ENCODE results near the gene SPCS3.

Gene SPCS3

DNA sequence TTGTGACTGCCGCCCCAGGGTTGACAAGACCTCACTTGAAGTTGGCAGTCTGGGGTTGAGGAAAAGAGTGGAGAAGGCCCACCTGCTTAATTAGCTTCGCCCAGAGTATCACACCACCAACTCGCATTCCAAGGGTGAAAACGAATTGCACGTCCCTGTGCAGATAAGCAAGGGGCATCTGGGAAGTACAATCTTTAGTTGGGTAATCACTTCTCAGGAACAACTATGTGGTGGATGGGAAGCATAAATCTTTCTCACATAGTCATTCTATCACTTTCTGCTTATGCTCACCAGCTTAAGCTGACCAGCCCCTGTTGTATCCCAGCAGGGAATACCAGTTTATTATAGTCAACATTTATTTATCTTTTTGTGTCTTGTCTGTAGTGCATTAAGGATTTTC, 14.3 kb downstream of the SPCS3 start:
- Histone ChIP-seq H3K4me1 (ENCODE audit: insufficient read depth, low read length, poor library complexity, severe bottlenecking) (peaks cover 4% of the 10 kb centered on the region), H3F3A (ENCODE audit: low read depth) (no peaks in the 10 kb centered on the region), H3K79me2 (ENCODE audit: insufficient read depth, low read length) (peaks cover 31% of the 10 kb centered on the region), H3K4me3 (ENCODE audit: low read length, poor library complexity, severe bottlenecking) (no peak overlapping the region), H3K4me2 (ENCODE audit: low read depth, low read length, poor library complexity, severe bottlenecking) (no peak overlapping the region), H3K27me3 (ENCODE audit: insufficient read depth, low read length, poor library complexity, severe bottlenecking) (no peaks in the 10 kb centered on the region), H2AFZ (ENCODE audit: low read length) (no peak overlapping the region), H3K9me2 (replicated peaks; ENCODE audit: low read depth, low read length) (no peaks in the 10 kb centered on the region), H3K36me3 (ENCODE audit: insufficient read depth, low read length) (peaks cover 28% of the 10 kb centered on the region; the same call in 1 of the 2 replicates), H4K20me1 (ENCODE audit: insufficient read depth, low read length, poor library complexity, severe bottlenecking) (peaks cover 11% of the 10 kb centered on the region), H3K9ac (ENCODE audit: low read depth, low read length, poor library complexity, severe bottlenecking) (no peak overlapping the region), H3K9me3 (ENCODE audit: insufficient read depth, low read depth, low read length) (no peaks in the 10 kb centered on the region)
- TF ChIP-seq EZH2phosphoT487 (IDR thresholded peaks at IDR 0.05; ENCODE audit: borderline replicate concordance), result no peak
- TF ChIP-seq, protein P1, sequence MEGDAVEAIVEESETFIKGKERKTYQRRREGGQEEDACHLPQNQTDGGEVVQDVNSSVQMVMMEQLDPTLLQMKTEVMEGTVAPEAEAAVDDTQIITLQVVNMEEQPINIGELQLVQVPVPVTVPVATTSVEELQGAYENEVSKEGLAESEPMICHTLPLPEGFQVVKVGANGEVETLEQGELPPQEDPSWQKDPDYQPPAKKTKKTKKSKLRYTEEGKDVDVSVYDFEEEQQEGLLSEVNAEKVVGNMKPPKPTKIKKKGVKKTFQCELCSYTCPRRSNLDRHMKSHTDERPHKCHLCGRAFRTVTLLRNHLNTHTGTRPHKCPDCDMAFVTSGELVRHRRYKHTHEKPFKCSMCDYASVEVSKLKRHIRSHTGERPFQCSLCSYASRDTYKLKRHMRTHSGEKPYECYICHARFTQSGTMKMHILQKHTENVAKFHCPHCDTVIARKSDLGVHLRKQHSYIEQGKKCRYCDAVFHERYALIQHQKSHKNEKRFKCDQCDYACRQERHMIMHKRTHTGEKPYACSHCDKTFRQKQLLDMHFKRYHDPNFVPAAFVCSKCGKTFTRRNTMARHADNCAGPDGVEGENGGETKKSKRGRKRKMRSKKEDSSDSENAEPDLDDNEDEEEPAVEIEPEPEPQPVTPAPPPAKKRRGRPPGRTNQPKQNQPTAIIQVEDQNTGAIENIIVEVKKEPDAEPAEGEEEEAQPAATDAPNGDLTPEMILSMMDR (conservative IDR thresholded peaks at IDR 0.05; ENCODE audit: low read length), result no peak

DNA sequence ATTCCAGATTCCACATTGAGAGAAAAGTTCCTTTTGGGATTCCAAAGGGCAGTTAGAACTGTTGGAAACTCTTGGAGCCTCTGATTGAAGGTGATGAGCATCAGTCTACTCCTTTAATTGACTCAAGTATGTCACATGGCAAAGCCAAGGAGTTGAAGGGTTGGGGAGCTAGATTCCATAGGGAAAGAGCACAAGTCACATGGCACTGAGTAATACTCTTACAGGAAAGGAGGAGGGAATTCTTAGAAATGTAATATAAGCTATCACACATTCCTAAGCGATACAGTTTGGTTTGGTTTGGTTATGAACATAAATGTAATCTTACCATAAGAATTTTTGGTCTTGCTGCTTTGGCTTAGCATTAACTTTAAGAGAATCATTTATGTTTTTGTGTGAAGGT, 15.7 kb downstream of the SPCS3 start:
- Histone ChIP-seq H3K27me3 (ENCODE audit: insufficient read depth, low read length, poor library complexity, severe bottlenecking) (no peaks in the 10 kb centered on the region), H3F3A (ENCODE audit: low read depth) (no peaks in the 10 kb centered on the region), H3K36me3 (ENCODE audit: insufficient read depth, low read length) (peaks cover 15% of the 10 kb centered on the region; the same call in 1 of the 2 replicates), H3K4me2 (ENCODE audit: low read depth, low read length, poor library complexity, severe bottlenecking) (no peak overlapping the region), H3K9ac (ENCODE audit: low read depth, low read length, poor library complexity, severe bottlenecking) (no peak overlapping the region), H4K20me1 (ENCODE audit: insufficient read depth, low read length, poor library complexity, severe bottlenecking) (no peaks in the 10 kb centered on the region), H2AFZ (ENCODE audit: low read length) (no peak overlapping the region), H3K9me3 (ENCODE audit: insufficient read depth, low read depth, low read length) (no peaks in the 10 kb centered on the region), H3K4me1 (ENCODE audit: insufficient read depth, low read length, poor library complexity, severe bottlenecking) (peaks cover 4% of the 10 kb centered on the region), H3K4me3 (ENCODE audit: low read length, poor library complexity, severe bottlenecking) (no peak overlapping the region), H3K79me2 (ENCODE audit: insufficient read depth, low read length) (peaks cover 17% of the 10 kb centered on the region), H3K9me2 (replicated peaks; ENCODE audit: low read depth, low read length) (no peaks in the 10 kb centered on the region)
- no peak for TF ChIP-seq EZH2phosphoT487 (IDR thresholded peaks at IDR 0.05; ENCODE audit: borderline replicate concordance)
- TF ChIP-seq, protein P1 (conservative IDR thresholded peaks at IDR 0.05; ENCODE audit: low read length), result no peak

DNA sequence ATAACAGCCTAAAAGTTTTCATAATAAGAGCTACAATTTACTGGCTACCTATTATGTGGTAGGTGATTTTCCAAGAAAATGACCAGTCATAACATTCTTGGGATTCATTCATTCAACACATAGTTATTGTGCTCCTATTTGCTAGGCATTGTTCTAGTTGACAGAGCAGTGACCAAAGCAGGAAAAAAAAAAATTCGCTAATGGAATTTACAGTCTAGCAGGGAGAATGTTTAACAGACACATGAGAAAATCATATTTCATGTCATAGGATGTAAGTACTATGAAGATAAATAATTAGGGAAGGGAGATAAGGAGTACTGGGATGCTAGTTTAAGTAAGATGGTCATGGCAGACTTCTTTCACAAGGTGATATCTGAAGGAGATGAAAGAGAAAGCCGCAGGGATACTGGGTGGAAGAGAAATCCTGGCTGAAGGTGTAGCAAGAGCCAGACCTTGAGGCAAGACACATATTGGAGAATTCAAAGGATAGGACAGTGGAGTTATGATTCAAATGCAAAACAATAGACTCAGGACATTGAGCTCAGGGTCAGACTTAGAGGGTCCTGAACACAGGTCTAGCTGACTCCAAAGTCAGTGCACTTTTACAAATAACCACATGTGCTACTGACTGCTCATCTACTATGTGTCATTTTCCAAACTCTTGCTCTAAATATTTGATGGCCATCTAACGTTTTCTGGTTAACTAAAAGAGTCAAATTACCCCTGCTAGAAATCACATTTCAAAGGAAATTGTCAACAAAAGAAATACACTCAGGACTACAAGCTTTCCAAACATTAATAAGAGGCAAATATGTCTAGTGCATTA, 20.4 kb downstream of the SPCS3 start:
- H4K20me1 ChIP-seq (ENCODE audit: insufficient read depth, low read length, poor library complexity, severe bottlenecking), result no peaks in the 10 kb centered on the region
- no peaks in the 10 kb centered on the region for H3K9me2 ChIP-seq (replicated peaks; ENCODE audit: low read depth, low read length)
- H2AFZ ChIP-seq (ENCODE audit: low read length), result no peak overlapping the region
- H3K36me3 ChIP-seq (ENCODE audit: insufficient read depth, low read length), result no peaks in the 10 kb centered on the region
- TF ChIP-seq, protein P1 (conservative IDR thresholded peaks at IDR 0.05; ENCODE audit: low read length), result no peak
- TF ChIP-seq EZH2phosphoT487 (IDR thresholded peaks at IDR 0.05; ENCODE audit: borderline replicate concordance), result no peak
- H3K9ac ChIP-seq (ENCODE audit: low read depth, low read length, poor library complexity, severe bottlenecking), result no peak overlapping the region
- no peak overlapping the region for H3K4me3 ChIP-seq (ENCODE audit: low read length, poor library complexity, severe bottlenecking)
- H3K4me2 ChIP-seq (ENCODE audit: low read depth, low read length, poor library complexity, severe bottlenecking), result no peak overlapping the region
- H3K27me3 ChIP-seq (ENCODE audit: insufficient read depth, low read length, poor library complexity, severe bottlenecking), result no peaks in the 10 kb centered on the region
- H3K79me2 ChIP-seq (ENCODE audit: insufficient read depth, low read length), result no peaks in the 10 kb centered on the region
- H3F3A ChIP-seq (ENCODE audit: low read depth), result no peaks in the 10 kb centered on the region
- H3K4me1 ChIP-seq (ENCODE audit: insufficient read depth, low read length, poor library complexity, severe bottlenecking), result no peaks in the 10 kb centered on the region
- H3K9me3 ChIP-seq (ENCODE audit: insufficient read depth, low read depth, low read length), result peaks cover 8% of the 10 kb centered on the region; the same call in 1 of the 2 replicates
